HG03520 (cell line): ENCODE data around the gene AKAP6.

Source experiments
- ATAC-seq: cut with Tn5 transposase; IDR thresholded peaks from one replicate; pipeline ENCODE4 v1.9.1; 2021; ENCODE audit warnings: mild to moderate bottlenecking, moderate library complexity; ENCODE audit not compliant: unreplicated experiment

AKAP6 gene

DNA sequence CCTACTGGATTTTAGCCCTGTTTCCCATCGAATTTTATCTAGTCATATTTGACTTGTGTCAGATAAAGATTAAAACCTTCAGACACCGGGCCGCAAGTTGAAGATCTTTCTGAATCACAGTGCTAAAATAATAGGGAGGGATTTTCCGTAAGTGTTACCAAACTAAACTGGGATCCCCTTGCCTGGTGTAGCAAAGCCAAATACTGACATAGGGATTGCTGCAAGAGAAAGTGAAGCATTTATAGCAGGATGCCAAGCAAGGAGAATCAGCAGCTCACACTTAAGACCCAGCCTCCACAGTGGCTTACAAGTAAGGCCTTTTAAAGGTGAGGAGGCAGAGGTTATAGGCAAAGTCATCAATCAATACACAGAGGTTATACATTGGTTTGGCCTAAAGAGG lies 147.4 kb downstream of the AKAP6 start:
- ATAC-seq, result no peak

GRCh38 chr14:32477396-32477795 lies 148.3 kb downstream of the AKAP6 start:
- ATAC-seq, result no peak

- no peak for ATAC-seq
Observed at GRCh38 chr14:32478050-32478449, 149.0 kb downstream of the AKAP6 start.

GRCh38 chr14:32480337-32480736 lies 151.2 kb downstream of the AKAP6 start:
- ATAC-seq, result no peak

GRCh38 chr14:32481707-32482106 lies 152.6 kb downstream of the AKAP6 start:
- no peak for ATAC-seq

DNA sequence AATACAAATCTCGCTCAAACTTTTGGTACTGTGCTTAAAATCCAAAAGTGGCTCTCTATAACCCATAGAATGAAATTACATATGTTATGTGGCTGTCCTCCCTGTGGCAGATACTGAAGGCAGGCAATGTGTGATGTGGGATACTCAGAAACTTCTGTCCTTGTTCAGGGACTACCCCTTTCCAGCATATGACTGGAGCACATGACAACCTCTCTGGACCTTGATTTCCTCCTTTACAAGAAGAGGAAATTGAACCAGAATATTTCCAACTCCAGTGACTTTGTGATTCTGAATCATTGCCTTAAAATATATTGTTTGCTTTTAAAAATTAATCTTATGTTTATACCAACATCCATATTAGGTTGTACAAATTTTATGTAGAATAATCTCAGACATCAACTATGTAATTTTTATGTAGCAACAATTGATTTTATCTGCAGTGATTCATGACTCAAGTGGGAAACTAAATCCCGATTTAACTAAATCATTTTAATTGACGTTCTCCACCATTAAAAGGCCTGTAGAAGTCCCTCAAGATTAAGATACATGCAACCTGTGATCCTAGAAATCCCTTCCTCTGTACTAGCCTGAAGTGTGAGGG lies 162.4 kb downstream of the AKAP6 start:
- ATAC-seq, result no peak

GRCh38 chr14:32492457-32492856 lies 163.4 kb downstream of the AKAP6 start:
- ATAC-seq, result no peak

- no peak for ATAC-seq
Observed at GRCh38 chr14:32494609-32495434, 165.7 kb downstream of the AKAP6 start.

GRCh38 chr14:32495435-32495734 lies 166.3 kb downstream of the AKAP6 start:
- no peak for ATAC-seq

DNA sequence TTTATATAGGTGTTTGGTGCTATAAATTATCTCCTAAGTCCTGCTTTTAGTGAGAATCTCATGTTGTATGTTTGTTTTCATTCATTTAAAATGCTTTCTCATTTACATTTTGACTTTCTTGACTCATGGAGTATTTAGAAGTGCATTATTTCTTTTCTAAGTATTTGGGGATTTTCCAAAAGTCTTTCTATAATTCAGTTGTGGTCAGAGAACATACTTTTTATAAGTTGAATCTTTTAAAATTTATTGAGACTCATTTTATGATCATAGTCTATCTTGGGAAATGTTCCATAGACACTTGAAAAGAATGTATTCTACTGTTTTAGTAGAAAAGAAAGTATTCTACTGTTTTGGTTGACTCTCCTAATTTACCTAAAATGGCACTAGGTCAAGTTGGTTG lies 168.2 kb downstream of the AKAP6 start:
- ATAC-seq, result no peak

DNA sequence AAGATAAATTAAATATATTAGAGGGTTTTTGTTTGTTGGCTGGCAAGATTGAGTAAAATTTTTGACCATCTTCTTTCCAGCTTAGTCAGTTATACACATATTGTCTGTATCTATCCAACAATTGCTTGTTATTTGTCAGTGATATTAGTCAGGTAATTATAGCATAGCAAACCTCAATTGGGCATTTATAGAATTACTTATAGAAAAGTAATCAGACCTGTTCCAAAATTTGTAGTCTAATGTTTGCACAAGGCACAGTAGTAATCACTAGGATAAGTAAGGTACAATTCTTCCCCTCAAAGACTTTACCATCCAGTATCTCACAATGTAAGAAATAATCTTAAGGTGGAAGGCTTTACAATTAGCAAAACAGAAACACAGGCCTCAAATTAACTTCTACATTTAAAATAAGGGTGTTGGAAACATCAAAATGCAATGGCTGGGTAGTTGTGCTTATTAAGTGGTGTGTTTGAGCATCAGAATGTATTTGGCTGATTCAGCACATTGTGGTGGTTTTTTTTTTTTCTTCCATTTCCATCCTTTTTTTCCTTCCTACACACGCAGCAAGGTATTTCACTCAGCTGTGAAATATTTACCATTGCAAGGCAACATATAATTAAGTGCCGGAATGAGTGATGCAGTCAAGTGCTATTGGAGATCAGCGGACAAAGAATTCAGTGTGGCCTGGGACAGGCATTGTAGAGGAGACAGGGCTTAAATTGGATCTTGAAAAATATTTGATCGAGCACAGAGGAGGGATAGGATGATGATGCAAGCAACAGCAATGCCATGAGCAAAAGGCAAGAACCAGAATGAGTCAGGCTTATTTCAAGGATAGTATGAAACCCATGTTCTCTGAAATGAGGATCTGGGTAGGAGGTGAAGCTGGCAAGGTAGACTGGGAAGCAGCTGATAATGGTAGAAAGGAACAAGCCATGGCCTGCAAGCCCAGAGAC lies 178.2 kb downstream of the AKAP6 start:
- no peak for ATAC-seq

- no peak for ATAC-seq
Observed at GRCh38 chr14:32508281-32508680, 179.2 kb downstream of the AKAP6 start.

DNA sequence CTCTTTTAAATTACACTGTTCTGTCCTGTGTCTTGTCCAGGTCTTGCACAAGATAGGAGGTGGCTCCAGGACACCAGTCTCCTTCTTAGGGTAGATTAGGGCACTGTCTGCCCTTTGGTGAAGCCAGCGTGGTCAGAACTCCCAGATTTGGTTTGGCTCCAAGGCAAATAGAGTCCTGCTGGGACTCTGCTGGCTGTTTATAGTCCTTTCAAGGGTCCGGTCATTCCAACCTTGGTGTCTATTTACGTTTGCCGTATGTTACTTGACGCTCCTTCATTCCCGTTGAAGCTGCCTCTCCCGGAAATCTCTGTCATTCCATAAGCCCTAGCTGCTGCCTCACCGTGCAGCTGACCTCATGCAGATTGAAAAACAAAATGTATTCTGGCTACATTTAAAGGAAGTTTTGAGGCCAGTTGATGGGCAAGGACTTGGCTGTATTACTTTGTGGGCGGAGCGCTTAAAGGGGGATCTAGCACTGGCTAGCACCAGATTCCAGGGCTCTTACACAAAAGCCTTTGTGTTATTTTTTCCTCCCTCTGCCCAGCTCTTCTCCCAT lies 180.6 kb downstream of the AKAP6 start:
- no peak for ATAC-seq

GRCh38 chr14:32510815-32511214 lies 181.7 kb downstream of the AKAP6 start:
- ATAC-seq, result no peak

GRCh38 chr14:32512348-32512747 lies 183.2 kb downstream of the AKAP6 start:
- no peak for ATAC-seq

DNA sequence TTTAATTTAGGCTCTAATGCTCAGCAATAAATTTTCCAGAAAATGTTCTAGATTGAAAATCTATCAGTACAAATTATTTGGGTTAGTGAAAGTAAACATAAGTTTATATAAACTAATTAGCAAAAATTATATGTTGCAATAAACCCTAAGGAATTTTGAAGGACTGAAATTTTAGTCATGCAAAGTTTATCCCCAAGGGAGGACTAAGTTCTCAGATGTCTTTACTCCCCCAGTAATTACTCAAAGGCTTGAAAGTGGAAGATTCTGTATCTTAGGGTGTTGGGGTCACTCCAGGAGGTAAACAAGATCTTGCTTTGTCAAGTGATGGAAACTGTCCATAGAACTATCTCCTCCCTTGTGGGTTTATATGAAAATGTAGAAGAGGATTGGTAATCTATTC lies 183.7 kb downstream of the AKAP6 start:
- ATAC-seq, result no peak

DNA sequence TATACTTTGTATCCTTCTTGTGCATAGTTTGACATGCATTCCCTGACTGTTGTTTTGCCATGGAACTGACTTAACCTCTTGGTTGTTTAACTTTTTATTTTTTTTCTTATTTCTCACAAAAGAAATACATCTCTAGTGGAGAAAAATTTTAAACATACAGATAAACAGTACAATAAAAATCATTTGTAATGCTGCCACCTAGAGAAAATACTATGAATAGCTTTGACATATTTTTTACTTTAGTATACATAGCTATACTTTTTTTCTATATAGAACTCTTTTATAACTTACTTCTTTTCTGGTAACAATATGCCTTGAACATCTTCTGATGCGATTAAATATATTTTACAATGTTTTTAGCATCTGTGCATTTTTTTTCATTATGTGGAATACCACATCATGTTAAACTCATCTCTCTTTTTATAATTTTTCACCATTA lies 184.5 kb downstream of the AKAP6 start:
- no peak for ATAC-seq

DNA sequence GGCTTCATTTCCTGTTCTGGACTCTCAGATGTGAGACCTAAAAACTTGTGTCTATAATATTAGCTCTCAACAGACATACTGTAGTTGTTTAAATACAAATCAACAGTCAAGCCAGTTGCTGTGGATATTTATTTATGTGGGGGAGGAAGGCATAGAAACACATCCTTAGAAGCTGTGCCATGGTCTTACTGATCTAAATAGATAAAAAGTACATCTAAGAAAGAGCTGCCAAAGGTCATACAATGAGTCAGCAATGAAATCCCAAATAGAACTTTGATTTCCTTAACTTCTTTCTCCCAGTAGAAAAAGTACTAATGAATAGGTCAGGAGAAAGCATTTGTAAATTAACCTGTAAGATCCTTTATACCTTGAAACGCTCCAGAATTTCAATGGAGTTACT lies 185.1 kb downstream of the AKAP6 start:
- ATAC-seq, result no peak

DNA sequence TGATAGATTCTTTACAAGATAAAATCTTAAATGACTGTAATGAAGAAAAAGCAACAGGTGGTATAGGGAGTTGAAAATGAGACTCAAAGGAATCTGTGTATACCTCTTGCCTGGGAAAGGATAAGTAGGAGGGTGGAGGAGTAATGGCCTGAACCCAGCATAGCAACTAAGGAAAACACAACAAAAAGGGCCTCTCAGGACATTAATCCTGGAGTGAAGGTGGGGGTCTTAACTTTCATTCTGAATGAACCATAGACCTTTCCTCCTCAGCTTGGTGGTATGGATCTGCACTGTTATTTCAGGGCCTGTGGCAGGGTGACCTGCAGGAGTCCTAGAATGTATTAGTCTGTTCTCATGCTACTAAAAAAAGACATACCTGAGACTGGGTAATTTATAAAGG lies 185.6 kb downstream of the AKAP6 start:
- ATAC-seq, result no peak

- ATAC-seq, result no peak
Observed at GRCh38 chr14:32524609-32525375, 195.7 kb downstream of the AKAP6 start.

DNA sequence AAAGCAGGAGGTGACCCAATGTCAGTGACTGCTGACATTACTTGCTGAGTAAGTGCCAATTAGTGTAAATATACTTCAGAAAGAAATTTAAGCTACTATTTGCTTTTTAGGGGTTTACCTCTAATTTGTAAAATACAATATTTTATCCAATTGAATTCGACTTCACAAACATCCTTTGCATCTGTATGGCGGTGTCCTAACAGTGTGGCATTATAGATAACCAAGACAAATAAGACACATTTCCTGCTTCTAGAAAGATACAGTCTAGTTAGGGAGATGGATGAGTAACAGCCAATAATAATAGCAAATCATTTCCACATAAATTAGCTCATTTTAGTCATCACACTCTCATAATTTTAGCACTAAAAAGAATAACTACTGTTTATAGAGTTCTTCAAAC lies 196.5 kb downstream of the AKAP6 start:
- ATAC-seq, result no peak
